HG02943 (cell line): Measurements from ENCODE around the gene ERBB4.

Source experiments
- ATAC-seq: cut with Tn5 transposase; IDR thresholded peaks from one replicate; pipeline ENCODE4 v1.9.1; 2021; ENCODE audit warnings: mild to moderate bottlenecking, low read depth, moderate library complexity; ENCODE audit not compliant: unreplicated experiment

The ERBB4 gene

GRCh38 chr2:212538305-212539071, at the start of gene ERBB4:
TSS of gene ERBB4 (minus strand) at chr2:212538802. CDS start at chr2:212538530, 272 bp downstream.
- ATAC-seq: no peak

DNA sequence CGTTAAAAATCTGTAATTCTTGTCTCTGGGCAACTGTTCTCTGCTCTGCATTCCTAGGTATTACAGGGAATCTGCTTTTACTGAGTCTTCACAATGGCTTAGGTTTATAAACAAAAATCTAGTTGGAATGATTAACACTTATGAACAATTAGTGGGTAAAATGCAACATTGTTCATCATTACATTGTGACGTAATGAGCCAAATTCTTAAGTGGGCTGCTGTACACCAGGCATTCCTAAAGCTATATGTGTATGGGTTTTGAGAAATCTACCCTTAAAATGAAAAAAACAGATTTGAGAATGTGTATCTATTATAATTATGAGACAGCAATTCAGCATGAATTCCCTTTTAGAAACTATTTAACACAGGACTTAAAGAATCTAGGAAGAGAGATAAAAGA, 41.5 kb upstream of the ERBB4 start:
- ATAC-seq: no peak

GRCh38 chr2:212556296-212556695, 17.7 kb upstream of the ERBB4 start:
- ATAC-seq: no peak

- ATAC-seq: no peak
These were observed 15.6 kb upstream of the ERBB4 start for GRCh38 chr2:212554233-212554632.

DNA sequence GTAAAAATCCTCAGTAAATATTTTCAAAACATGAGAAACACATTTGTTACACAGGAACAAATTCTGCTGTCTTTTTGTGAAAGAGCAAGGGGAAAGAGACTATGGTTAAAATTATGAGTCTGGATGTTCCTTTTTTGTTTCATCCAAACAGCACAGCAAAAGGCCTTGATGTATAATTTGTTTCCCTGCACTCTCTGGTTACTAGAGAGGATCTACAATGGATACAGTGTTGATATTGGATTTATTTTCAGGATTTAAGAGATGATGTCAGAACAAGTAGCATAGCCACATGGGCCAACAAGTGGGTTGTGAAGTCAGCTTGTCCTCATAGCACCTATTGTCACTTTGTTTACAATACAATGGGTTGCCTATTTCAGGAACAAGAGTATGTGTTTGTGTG, 11.3 kb upstream of the ERBB4 start:
- no peak for ATAC-seq

- no peak for ATAC-seq
These were observed 10.9 kb upstream of the ERBB4 start for GRCh38 chr2:212549463-212549862.

DNA sequence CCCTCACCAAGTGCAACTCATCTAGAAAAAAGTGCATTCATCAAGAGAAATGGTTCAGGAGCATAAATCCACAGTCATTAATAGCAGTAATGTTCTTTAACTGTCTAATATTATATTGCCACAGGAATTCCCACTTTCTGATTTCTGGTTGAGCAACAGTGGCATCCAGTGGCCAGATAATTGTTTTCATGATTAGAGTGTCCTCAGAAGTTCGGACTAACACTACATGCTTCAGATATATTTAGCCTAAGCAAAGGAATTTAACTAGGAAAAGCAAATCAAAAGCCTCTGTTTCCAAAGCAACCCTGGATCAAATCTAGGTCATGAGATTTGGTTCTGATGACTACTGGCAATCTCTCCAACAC, 9.8 kb upstream of the ERBB4 start:
- ATAC-seq: no peak

- no peak for ATAC-seq
These were observed 9.3 kb upstream of the ERBB4 start for GRCh38 chr2:212547716-212548454.

DNA sequence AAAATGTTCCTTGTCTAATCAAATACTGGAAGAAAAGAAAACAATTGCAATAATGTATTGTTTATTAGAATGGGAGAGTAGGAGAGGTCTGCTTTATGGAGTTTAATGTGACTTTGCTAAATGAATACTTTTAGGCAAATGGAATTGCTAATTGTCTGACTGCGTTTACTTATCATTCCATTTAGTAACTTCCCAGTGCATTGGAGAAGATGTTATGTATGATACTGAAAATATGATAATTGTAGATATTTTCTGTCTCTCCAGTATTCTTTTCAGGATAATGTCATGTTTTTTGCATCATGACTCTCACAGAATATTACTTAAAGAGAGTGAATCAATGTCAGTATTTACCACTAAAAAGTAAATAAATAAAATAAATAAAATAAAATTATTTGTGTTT, 8.1 kb upstream of the ERBB4 start:
- no peak for ATAC-seq

DNA sequence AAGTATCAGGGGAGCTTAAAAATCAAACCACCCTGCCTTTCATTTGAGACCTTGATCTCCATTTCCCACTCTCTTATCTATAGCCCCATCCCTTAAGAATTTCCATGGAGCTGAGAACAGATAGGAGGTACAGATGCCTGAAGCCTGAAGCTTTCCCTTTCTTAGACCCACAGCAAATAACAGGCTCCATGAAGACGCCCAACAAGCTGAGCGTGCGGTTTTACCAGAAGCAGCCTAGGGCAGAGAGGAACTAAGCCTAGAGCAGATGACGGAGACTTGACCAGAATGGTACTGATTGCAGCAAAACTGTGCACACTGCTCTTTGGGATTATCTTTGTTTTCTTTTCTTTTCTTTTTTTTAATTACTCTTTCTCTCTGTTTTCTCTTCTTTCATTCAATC, 1.7 kb upstream of the ERBB4 start:
- ATAC-seq: no peak

GRCh38 chr2:212539072-212539880, 674 bp upstream of the ERBB4 start:
- ATAC-seq: no peak

DNA sequence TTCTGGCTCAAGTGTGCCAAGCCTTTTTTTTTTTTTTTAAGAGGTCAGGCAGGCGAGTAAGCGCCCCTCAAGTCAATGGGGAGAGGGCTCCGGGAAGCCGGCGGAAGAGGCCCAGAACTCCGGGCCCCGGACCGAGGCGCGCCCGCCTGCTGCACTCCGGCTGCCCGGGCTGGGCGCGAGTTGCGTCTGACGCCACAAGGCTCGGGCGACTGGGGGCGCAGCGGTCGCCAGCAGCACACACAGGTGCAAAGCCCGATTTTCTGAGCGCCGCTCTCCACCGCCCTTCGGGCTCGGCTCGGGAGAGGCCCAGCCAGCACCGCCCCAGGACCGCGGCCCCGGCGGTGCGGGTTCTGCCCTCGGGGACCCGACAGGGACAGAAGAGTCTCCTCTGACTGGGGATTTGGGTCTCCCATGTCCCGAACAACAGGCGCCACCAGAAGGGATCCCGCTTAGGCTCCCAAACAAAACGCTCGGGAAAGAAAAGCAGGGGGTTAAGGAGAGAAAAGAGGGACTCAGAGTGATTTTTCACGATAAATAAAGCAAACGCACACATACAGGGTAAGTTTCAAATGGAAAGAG, 787 bp downstream of the ERBB4 start:
- no peak for ATAC-seq

DNA sequence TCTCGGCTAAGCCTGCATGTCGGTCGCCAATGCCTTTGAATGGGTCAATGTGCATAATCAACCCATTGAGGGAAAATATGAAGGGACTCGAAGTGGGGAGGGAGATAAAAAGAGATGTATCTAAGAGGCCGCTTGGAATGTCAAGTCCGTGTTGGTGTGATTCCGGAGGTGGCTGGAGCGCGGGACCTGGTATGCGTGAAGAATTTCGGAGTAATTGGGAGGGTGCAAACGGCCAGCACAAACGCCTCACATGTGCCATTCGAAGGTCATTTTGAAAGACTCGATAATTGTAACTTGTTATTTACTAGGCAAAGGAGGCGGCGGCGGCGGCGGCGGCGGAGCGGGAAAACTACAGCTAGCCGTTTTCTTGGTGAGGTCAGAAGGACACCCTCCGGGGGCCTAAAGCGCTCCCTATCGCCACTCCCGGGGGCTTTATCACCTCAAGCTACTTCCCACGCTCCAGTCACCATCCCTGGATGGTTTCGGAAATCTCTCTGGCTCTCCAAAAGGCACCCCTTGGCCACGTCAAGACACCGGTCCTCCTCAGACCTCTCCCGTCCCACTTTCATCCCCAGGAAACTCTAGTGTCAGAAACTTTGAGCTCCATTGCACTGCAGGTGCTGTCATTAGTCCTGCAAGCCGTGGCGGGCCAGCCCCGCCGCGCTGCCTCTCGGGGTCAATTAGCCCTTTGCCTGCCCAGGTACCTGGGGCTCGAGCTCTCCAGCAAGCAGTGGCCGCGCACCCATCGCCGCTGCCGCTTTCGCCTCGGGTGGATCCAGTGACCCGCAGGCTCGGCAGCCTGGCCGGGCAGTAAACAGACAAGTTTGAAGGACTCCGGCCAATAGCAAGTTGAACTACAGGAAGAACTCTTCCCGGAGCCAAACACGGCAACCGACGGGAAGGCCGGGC, 1.5 kb downstream of the ERBB4 start:
- ATAC-seq: no peak

DNA sequence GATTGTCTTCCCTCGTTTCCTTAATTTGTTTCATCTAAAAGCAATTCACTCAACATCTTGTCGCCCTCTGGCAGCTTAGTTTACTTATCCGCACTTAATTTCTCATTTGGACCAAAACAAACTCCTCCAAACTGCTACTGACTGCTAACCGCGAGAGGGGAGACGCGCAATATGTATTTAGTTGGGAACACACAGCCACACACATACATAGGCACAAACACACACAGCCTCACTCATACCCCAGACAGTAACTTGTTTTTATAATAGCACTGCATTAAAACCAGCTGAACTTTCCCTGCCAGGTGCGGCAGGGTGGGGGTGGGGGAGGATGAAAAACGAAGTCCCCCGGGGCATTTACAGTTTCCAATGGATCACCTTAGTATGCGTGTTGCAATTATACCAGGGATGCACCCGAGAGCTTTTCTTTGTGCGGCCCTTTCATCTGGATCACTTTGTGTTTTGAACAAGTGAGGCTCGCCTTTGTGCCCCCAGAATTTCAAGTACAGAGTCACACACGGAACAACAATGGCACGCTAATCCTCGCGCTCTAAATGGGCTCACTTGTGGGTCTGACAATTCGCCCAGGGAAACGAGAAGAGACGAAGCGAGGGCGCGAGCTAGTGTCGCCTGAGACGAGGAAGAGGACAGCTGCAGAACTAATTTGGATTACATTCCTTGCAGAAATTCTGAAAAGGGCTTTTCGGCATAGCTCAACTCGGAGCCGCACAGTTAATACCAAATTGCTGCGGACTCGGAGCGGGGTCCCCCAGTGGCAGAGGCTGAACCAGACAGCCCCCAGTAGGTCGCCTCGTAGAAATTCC, 2.4 kb downstream of the ERBB4 start:
- no peak for ATAC-seq

- no peak for ATAC-seq
These were observed 4.3 kb downstream of the ERBB4 start for GRCh38 chr2:212534336-212534735.

DNA sequence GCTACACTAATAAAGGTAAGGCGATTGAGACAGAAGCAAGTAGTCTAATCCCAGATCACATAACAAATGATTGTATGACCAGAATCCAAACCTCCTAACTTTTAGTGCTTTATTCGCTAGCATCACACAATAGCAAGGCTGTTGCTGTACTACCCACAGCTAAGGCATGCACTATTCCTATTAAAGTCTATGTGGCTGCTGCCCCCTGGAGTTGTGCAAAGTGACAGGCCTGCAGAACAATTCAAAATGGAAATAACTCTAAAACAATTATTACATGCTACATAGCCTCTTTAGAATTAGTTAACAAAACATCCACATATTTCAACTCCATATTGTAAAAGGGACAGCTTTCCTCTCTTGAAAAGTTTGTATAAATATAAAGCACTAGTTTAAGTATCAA, 6.0 kb downstream of the ERBB4 start:
- ATAC-seq: no peak

GRCh38 chr2:212532087-212532486, 6.5 kb downstream of the ERBB4 start:
- ATAC-seq: no peak

- no peak for ATAC-seq
These were observed 7.1 kb downstream of the ERBB4 start for GRCh38 chr2:212531499-212531898.

GRCh38 chr2:212530991-212531390, 7.6 kb downstream of the ERBB4 start:
- no peak for ATAC-seq
